ENCODE data around the gene PEG3.
"Not testable (repeated sequence)": the region's sequence is repeated elsewhere in the genome, so short reads cannot be mapped to it uniquely, and the experiment has no call there.

The PEG3 gene

GRCh38 chr19:56856822-56857221, 16.3 kb upstream of the PEG3 start:
- no peak overlapping the region for H3K27ac ChIP-seq
- TF ChIP-seq CTCF (IDR thresholded peaks at IDR 0.05) (no peak), ZFX (IDR thresholded peaks at IDR 0.05; ENCODE audit: borderline replicate concordance) (no peak)

GRCh38 chr19:56852361-56852760, 11.8 kb upstream of the PEG3 start:
- H3K27ac ChIP-seq: not testable (repeated sequence)

- TF ChIP-seq ZFX (IDR thresholded peaks at IDR 0.05; ENCODE audit: borderline replicate concordance) (no peak), CTCF (IDR thresholded peaks at IDR 0.05) (no peak)
Measured at GRCh38 chr19:56848166-56848565, 7.6 kb upstream of the PEG3 start.

GRCh38 chr19:56842412-56842811, 1.9 kb upstream of the PEG3 start:
- no peak for TF ChIP-seq CTCF (IDR thresholded peaks at IDR 0.05)
- no peak for TF ChIP-seq ZFX (IDR thresholded peaks at IDR 0.05; ENCODE audit: borderline replicate concordance)
- no peak overlapping the region for H3K27ac ChIP-seq

More at GRCh38 chr19:56848166-56848565, 7.6 kb upstream of the PEG3 start:
- H3K27ac ChIP-seq: no peak overlapping the region

- TF ChIP-seq ZFX (IDR thresholded peaks at IDR 0.05; ENCODE audit: borderline replicate concordance): no peak
- no peak for TF ChIP-seq CTCF (IDR thresholded peaks at IDR 0.05)
- no peak overlapping the region for H3K27ac ChIP-seq
Measured at GRCh38 chr19:56841193-56841543, 642 bp upstream of the PEG3 start.

- peak overlapping the region; percentile 84 for H3K27ac ChIP-seq
- TF ChIP-seq ZFX (IDR thresholded peaks at IDR 0.05; ENCODE audit: borderline replicate concordance) (no peak), CTCF (IDR thresholded peaks at IDR 0.05) (no peak)
Measured at GRCh38 chr19:56839652-56840450, 675 bp downstream of the PEG3 start.

GRCh38 chr19:56838909-56839651, 1.4 kb downstream of the PEG3 start:
- no peak for TF ChIP-seq CTCF (IDR thresholded peaks at IDR 0.05)
- no peak for TF ChIP-seq ZFX (IDR thresholded peaks at IDR 0.05; ENCODE audit: borderline replicate concordance)
- H3K27ac ChIP-seq: peak overlapping the region; percentile 84

Data from 22Rv1 (cell line).